H9 (cell line): ENCODE data around the gene ASPSCR1. TPM values are rescaled to one million over a fixed set of nuclear protein-coding genes. Genes with fewer than 3 reads are reported as not detected.

Experiments used
- DNase-seq: peaks from one replicate; pipeline ENCODE4 v3.0.0-alpha.2; 2017
- H2AFZ ChIP-seq: one replicate; pipeline ENCODE4 v1.6.1; 2013; ENCODE audit warnings: mild to moderate bottlenecking, low read length, control low read depth, moderate library complexity
- H2AK5ac ChIP-seq: 2 replicates; pipeline ENCODE4 v1.6.1; 2013; ENCODE audit warnings: low read length, control low read depth, mixed read lengths; ENCODE audit not compliant: insufficient read length
- H2BK120ac ChIP-seq: one replicate; pipeline ENCODE4 v1.6.1; 2013; ENCODE audit warnings: low read depth, mild to moderate bottlenecking, low read length, control low read depth, inconsistent platforms; ENCODE audit not compliant: poor library complexity, severe bottlenecking
- H2BK12ac ChIP-seq: 2 replicates; pipeline ENCODE4 v1.6.1; 2013; ENCODE audit warnings: low read length, control low read depth, mixed read lengths, low read depth; ENCODE audit not compliant: insufficient read length
- H2BK15ac ChIP-seq: 2 replicates; pipeline ENCODE4 v1.6.1; 2013; ENCODE audit warnings: low read depth, low read length, control low read depth
- H2BK20ac ChIP-seq: one replicate; pipeline ENCODE4 v1.6.1; 2013; ENCODE audit warnings: low read depth, mild to moderate bottlenecking, low read length, control low read depth, inconsistent platforms; ENCODE audit not compliant: poor library complexity, severe bottlenecking
- H2BK5ac ChIP-seq: 2 replicates; pipeline ENCODE4 v1.6.1; 2013; ENCODE audit warnings: low read length, control low read depth, mixed read lengths; ENCODE audit not compliant: insufficient read length
- H3K14ac ChIP-seq: 2 replicates; pipeline ENCODE4 v1.6.1; 2013; ENCODE audit warnings: low read length, control low read depth; ENCODE audit not compliant: insufficient read depth
- H3K18ac ChIP-seq: 2 replicates; pipeline ENCODE4 v1.6.1; 2013; ENCODE audit warnings: low read depth, mild to moderate bottlenecking, mixed read lengths, low read length, control low read depth; ENCODE audit not compliant: insufficient read length
- H3K23ac ChIP-seq: 2 replicates; pipeline ENCODE4 v1.6.1; 2013; ENCODE audit warnings: low read length, control low read depth, mixed read lengths, low read depth; ENCODE audit not compliant: insufficient read length
- H3K23me2 ChIP-seq: 2 replicates; pipeline ENCODE4 v1.6.1; 2013; ENCODE audit warnings: low read depth, mild to moderate bottlenecking, mixed read lengths, low read length, control low read depth; ENCODE audit not compliant: insufficient read length, poor library complexity, severe bottlenecking
- H3K27ac ChIP-seq: 2 replicates; pipeline ENCODE4 v1.5.1; 2013; ENCODE audit warnings: low read length, control low read depth, mixed read lengths, low read depth; ENCODE audit not compliant: insufficient read length
- H3K27me3 ChIP-seq: 2 replicates; pipeline ENCODE4 v1.6.1; 2013; ENCODE audit warnings: low read length, control low read depth, inconsistent platforms; ENCODE audit not compliant: insufficient read depth
- H3K4ac ChIP-seq: 2 replicates; pipeline ENCODE4 v1.6.1; 2013; ENCODE audit warnings: low read depth, mild to moderate bottlenecking, control low read depth, inconsistent platforms, low read length, moderate library complexity
- H3K4me1 ChIP-seq: 2 replicates; pipeline ENCODE4 v1.6.1; 2013; ENCODE audit warnings: low read length, control low read depth, inconsistent platforms; ENCODE audit not compliant: insufficient read depth
- H3K4me2 ChIP-seq: 2 replicates; pipeline ENCODE4 v1.6.1; 2013; ENCODE audit warnings: low read length, control low read depth, mixed read lengths; ENCODE audit not compliant: insufficient read length, insufficient read depth
- H3K56ac ChIP-seq: 2 replicates; pipeline ENCODE4 v1.6.1; 2013; ENCODE audit warnings: low read depth, mild to moderate bottlenecking, mixed read lengths, low read length, control low read depth; ENCODE audit not compliant: insufficient read length
- H3K79me1 ChIP-seq: 2 replicates; pipeline ENCODE4 v1.6.1; 2013; ENCODE audit warnings: low read depth, mild to moderate bottlenecking, moderate library complexity, low read length, control low read depth, inconsistent platforms; ENCODE audit not compliant: insufficient read depth, poor library complexity, severe bottlenecking
- H3K79me2 ChIP-seq: 2 replicates; pipeline ENCODE4 v1.6.1; 2013; ENCODE audit warnings: low read length, control low read depth, inconsistent platforms; ENCODE audit not compliant: insufficient read depth
- H3K9ac ChIP-seq: 2 replicates; pipeline ENCODE4 v1.6.1; 2013; ENCODE audit warnings: low read length, control low read depth, mixed read lengths; ENCODE audit not compliant: insufficient read length; ENCODE audit errors: extremely low read depth
- H3K9me3 ChIP-seq: one replicate; pipeline ENCODE4 v1.6.1; 2013; ENCODE audit warnings: low read depth, low read length, inconsistent platforms; ENCODE audit not compliant: control insufficient read depth
- H3T11ph ChIP-seq: one replicate; pipeline ENCODE4 v1.6.1; 2013; ENCODE audit warnings: mild to moderate bottlenecking, low read length, control low read depth, inconsistent platforms
- H4K20me1 ChIP-seq: one replicate; pipeline ENCODE4 v1.6.1; 2013; ENCODE audit not compliant: control insufficient read depth, insufficient read length, insufficient read depth
- H4K5ac ChIP-seq: 2 replicates; pipeline ENCODE4 v1.6.1; 2013; ENCODE audit warnings: low read depth, mild to moderate bottlenecking, mixed read lengths, low read length, control low read depth; ENCODE audit not compliant: insufficient read length
- H4K8ac ChIP-seq: replicated peaks from 2 replicates; pipeline ENCODE4 v1.6.1; 2013; ENCODE audit warnings: low read length, control low read depth, mixed read lengths, low read depth; ENCODE audit not compliant: insufficient read length
- H4K91ac ChIP-seq: 2 replicates; pipeline ENCODE4 v1.6.1; 2013; ENCODE audit warnings: low read depth, mild to moderate bottlenecking, moderate library complexity, mixed read lengths, low read length, control low read depth; ENCODE audit not compliant: insufficient read length
- H3K27ac Mint-ChIP-seq, 3 experiments: 2 replicates in 2 of 3; 3 replicates in 1 of 3; pipeline ENCODE4 v1.8.0; 2020 to 2021; ENCODE audit warnings: mixed read lengths in 3 of 3, mild to moderate bottlenecking in 1 of 3, moderate library complexity in 1 of 3
- H3K27me3 Mint-ChIP-seq: 2 replicates; pipeline ENCODE4 v1.8.0; 2021; ENCODE audit warnings: low read depth, mild to moderate bottlenecking, moderate library complexity, mixed read lengths
- H3K36me3 Mint-ChIP-seq, 3 experiments: 2 replicates in 2 of 3; 3 replicates in 1 of 3; pipeline ENCODE4 v1.8.0; 2020 to 2021; ENCODE audit warnings: low read depth in 3 of 3, mixed read lengths in 3 of 3; ENCODE audit not compliant: insufficient read depth in 1 of 3
- H3K4me1 Mint-ChIP-seq, 2 experiments: 2 replicates each; pipeline ENCODE4 v1.8.0; 2020; ENCODE audit warnings: mixed read lengths in 2 of 2
- H3K4me3 Mint-ChIP-seq, 2 experiments: 2 replicates in 1 of 2; 3 replicates in 1 of 2; pipeline ENCODE4 v1.8.0; 2020 to 2021; ENCODE audit warnings: mild to moderate bottlenecking in 2 of 2, mixed read lengths in 2 of 2, moderate library complexity in 1 of 2
- H3K9me3 Mint-ChIP-seq, 2 experiments: 2 replicates in 1 of 2; 3 replicates in 1 of 2; pipeline ENCODE4 v1.8.0; 2020; ENCODE audit warnings: mild to moderate bottlenecking in 2 of 2, mixed read lengths in 2 of 2, moderate library complexity in 1 of 2
- CTCF ChIP-seq: fragments of 200-600 bp; sonication (generic); conservative IDR thresholded peaks from 3 replicates; pipeline ENCODE4 v1.8.0; 2021; ENCODE audit warnings: antibody characterized with exemption, mild to moderate bottlenecking
- WGBS: extraction: QIAGEN DNeasy Blood & Tissue Kit; methylation state at CpG from one replicate; pipeline ENCODE4 v1.1.7; 2013; ENCODE audit warnings: missing lambda C conversion rate, low lambda C conversion rate, mixed read lengths; ENCODE audit not compliant: insufficient read length; ENCODE audit errors: extremely low coverage; 5-methylcytosine and 5-hydroxymethylcytosine counted together
- total RNA-seq: library from RNA; stranded (reverse); gene quantifications from 2 replicates; pipeline ENCODE4 v1.2.1, GENCODE V29; 2021

ASPSCR1 gene
- total RNA-seq, 1 experiment from 2014 or later = 50.9 TPM

- Histone ChIP-seq H3K56ac (no peak overlapping the region), H3K14ac (no peak overlapping the region; the same call in 1 of the 2 replicates), H3K27ac (no peak overlapping the region), H2AFZ (no peak overlapping the region), H3K79me2 (no peaks in the 10 kb centered on the region), H3K23ac (no peak overlapping the region), H4K20me1 (no peaks in the 10 kb centered on the region), H2BK15ac (no peak overlapping the region), H3K79me1 (no peaks in the 10 kb centered on the region), H2BK20ac (no peak overlapping the region), H3T11ph (no peak overlapping the region), H3K23me2 (no peaks in the 10 kb centered on the region), H3K9me3 (no peaks in the 10 kb centered on the region), H3K27me3 (no peaks in the 10 kb centered on the region), H4K8ac (no peak overlapping the region), H3K18ac (no peak overlapping the region), H3K4me2 (no peak overlapping the region), H2BK120ac (no peak overlapping the region), H2BK12ac (no peak overlapping the region), H2AK5ac (no peak overlapping the region), H4K91ac (no peak overlapping the region), H4K5ac (no peak overlapping the region), H3K4ac (no peak overlapping the region), H2BK5ac (no peak overlapping the region), H3K4me1 (no peaks in the 10 kb centered on the region; the same call in 1 of the 2 replicates), H3K9ac (no peak overlapping the region)
- DNase-seq = no peak
- no peaks in the 10 kb centered on the region for H3K27me3 Mint-ChIP-seq
- WGBS = no CpG with 5 or more reads among the region's 37 CpGs
- H3K4me1 Mint-ChIP-seq = peaks cover 21 to 37% of the 10 kb centered on the region in 2 experiments
- no peaks in the 10 kb centered on the region for H3K9me3 Mint-ChIP-seq
- no peak overlapping the region for H3K4me3 Mint-ChIP-seq
- H3K27ac Mint-ChIP-seq = peak overlapping the region; percentile 13 to 25 (median 17); a peak in 2 of 7 replicates
- H3K36me3 Mint-ChIP-seq = peaks cover 0 to 18% (median 17%) of the 10 kb centered on the region in 3 experiments; a peak in 6 of 7 replicates
- no peak for TF ChIP-seq CTCF
These were observed 16.5 kb downstream of the ASPSCR1 start for GRCh38 chr17:81993729-81994592.
